Panc1 (cell line): ENCODE data around the gene KRTAP11-1.

Source experiments
- POLR2AphosphoS5 ChIP-seq: IDR thresholded peaks from 2 replicates; pipeline ENCODE4 v1.6.1; 2012; ENCODE audit warnings: mild to moderate bottlenecking, low read depth, low read length, moderate library complexity
- SIN3A ChIP-seq: IDR thresholded peaks from 2 replicates; pipeline ENCODE4 v1.6.1; 2012; ENCODE audit warnings: low read depth, mild to moderate bottlenecking, low read length, moderate library complexity, borderline replicate concordance; ENCODE audit not compliant: insufficient read depth
- TF ChIP-seq, protein P1 (sequence below): fragments of 450-650 bp; IDR thresholded peaks from 2 replicates; pipeline ENCODE4 v1.5.1; 2017; ENCODE audit warnings: mild to moderate bottlenecking

DNA sequence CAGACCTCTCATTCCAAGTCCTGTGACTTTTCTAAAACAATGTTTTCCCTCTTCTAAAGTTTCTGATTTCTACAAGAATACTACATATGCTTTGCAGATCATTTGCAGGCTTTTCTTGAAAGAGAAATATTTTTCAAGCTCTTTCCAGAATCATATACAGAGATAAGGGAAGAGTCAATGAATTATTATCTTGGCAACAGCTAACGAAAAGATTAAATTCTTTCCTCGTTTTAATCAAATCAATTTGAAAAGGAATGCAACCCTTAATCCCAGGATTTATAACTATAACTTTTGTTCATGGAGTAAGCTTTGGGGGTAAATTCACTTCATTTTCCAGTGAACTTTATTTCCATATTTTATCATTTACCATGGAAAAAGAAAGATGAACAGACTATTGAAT, 6.9 kb downstream of the KRTAP11-1 start:
- TF ChIP-seq, protein P1, sequence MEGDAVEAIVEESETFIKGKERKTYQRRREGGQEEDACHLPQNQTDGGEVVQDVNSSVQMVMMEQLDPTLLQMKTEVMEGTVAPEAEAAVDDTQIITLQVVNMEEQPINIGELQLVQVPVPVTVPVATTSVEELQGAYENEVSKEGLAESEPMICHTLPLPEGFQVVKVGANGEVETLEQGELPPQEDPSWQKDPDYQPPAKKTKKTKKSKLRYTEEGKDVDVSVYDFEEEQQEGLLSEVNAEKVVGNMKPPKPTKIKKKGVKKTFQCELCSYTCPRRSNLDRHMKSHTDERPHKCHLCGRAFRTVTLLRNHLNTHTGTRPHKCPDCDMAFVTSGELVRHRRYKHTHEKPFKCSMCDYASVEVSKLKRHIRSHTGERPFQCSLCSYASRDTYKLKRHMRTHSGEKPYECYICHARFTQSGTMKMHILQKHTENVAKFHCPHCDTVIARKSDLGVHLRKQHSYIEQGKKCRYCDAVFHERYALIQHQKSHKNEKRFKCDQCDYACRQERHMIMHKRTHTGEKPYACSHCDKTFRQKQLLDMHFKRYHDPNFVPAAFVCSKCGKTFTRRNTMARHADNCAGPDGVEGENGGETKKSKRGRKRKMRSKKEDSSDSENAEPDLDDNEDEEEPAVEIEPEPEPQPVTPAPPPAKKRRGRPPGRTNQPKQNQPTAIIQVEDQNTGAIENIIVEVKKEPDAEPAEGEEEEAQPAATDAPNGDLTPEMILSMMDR, result no peak
- TF ChIP-seq SIN3A, result no peak
- TF ChIP-seq POLR2AphosphoS5, result no peak
